Measurements from ENCODE around the gene RFFL. TPM values are rescaled to one million over a fixed set of nuclear protein-coding genes. Genes with fewer than 3 reads are reported as not detected.
A peak's percentile ranks its signal among the peaks of the same experiment; 100 is the strongest.
"Not testable (repeated sequence)": the region's sequence is repeated elsewhere in the genome, so short reads cannot be mapped to it uniquely, and the experiment has no call there.

RFFL gene
- total RNA-seq (2014; rRNA removed) (37.7 and 46.4 TPM in 2 replicates), Bru-seq, nascent RNA (percentile 75 among the genes with signal in this experiment), BruChase-seq, experiment 1, labeled RNA remaining after a 6-hour chase (percentile 93 among the genes with signal in this experiment), BruChase-seq, experiment 2, labeled RNA remaining after a 2-hour chase (percentile 86 among the genes with signal in this experiment)
- long read RNA-seq, full-length matches to known transcripts: 6 of 23 reads
- long read RNA-seq, partial matches to known transcripts: 6 of 23 reads
- long read RNA-seq, other reads (novel, unspliced or antisense): 11 of 23 reads

- peak; percentile 97 for ATAC-seq
- Histone ChIP-seq H3K27me3 (ENCODE audit: low read length) (no peaks in the 10 kb centered on the region), H3K36me3 (ENCODE audit: low read depth, low read length) (peaks cover 28% of the 10 kb centered on the region), H3K4me3 (ENCODE audit: low read length) (peak within 1 kb of the TSS; percentile 38; the same call in 1 of the 2 replicates), H3K9me2 (replicated peaks; ENCODE audit: low read length) (no peaks in the 10 kb centered on the region), H3K4me1 (ENCODE audit: insufficient read depth, low read length) (peaks cover 28% of the 10 kb centered on the region), H3K4me2 (ENCODE audit: low read length) (peak within 1 kb of the TSS; percentile 65), H2AFZ (ENCODE audit: low read length) (no peak within 1 kb of the TSS), H3K27ac (ENCODE audit: low read length) (peak within 1 kb of the TSS; percentile 100), H3F3A (ENCODE audit: low read length, unreplicated experiment) (peaks cover 8% of the 10 kb centered on the region), H3K79me2 (ENCODE audit: low read length) (peaks cover 83% of the 10 kb centered on the region), H3K9me3 (ENCODE audit: low read length) (no peaks in the 10 kb centered on the region), H4K20me1 (ENCODE audit: low read length) (no peaks in the 10 kb centered on the region), H3K9ac (ENCODE audit: low read length) (peak within 1 kb of the TSS; percentile 88)
- intact Hi-C loops (cut with micrococcal nuclease): loop anchor here (1.0 to 2.0 kb wide), 2 partner anchors 22 to 35 kb away; no protein-coding TSS in a partner anchor
- TSS peak; percentile 96 for BruUV-seq (replicated peaks)
- TF ChIP-seq EZH2phosphoT487 (IDR thresholded peaks at IDR 0.05; ENCODE audit: borderline replicate concordance, low read length): no peak
- 0 out of 2 replicates have a peak, but pooled peaks have one; percentile 17 for TF ChIP-seq CTCF (conservative IDR thresholded peaks at IDR 0.05; ENCODE audit: low read depth, low read length)
- peak; percentile 93 for DNase-seq
- ChIA-PET CTCF (interaction anchor here (0.6 to 1.2 kb wide), 4 partner anchors 19 to 56 kb away, joined by 3 to 7 read pairs (median 4); partner anchors contain the start of gene RAD51D), POLR2A (ENCODE audit: unreplicated experiment) (no interaction called here)
These were observed at the start of gene RFFL for GRCh38 chr17:35063514-35064223. Gene RFFL (minus strand): TSS chr17:35063707. CDS start chr17:35026553, 37,154 bp downstream.

- H3K4me1 ChIP-seq (ENCODE audit: insufficient read depth, low read length); H3K27ac ChIP-seq (ENCODE audit: low read length); H2AFZ ChIP-seq (ENCODE audit: low read length); H4K20me1 ChIP-seq (ENCODE audit: low read length); DNase-seq; H3F3A ChIP-seq (ENCODE audit: low read length, unreplicated experiment); H3K4me2 ChIP-seq (ENCODE audit: low read length); H3K9me2 ChIP-seq (replicated peaks; ENCODE audit: low read length); H3K27me3 ChIP-seq (ENCODE audit: low read length); H3K36me3 ChIP-seq (ENCODE audit: low read depth, low read length); CTCF ChIA-PET; ATAC-seq; BruUV-seq (replicated peaks); POLR2A ChIA-PET (ENCODE audit: unreplicated experiment); H3K9ac ChIP-seq (ENCODE audit: low read length); H3K4me3 ChIP-seq (ENCODE audit: low read length); H3K9me3 ChIP-seq (ENCODE audit: low read length); intact Hi-C loops (cut with micrococcal nuclease): not testable (repeated sequence)
- peaks cover 17% of the 10 kb centered on the region for H3K79me2 ChIP-seq (ENCODE audit: low read length)
These were observed 47.3 kb upstream of the RFFL start for GRCh38 chr17:35110791-35111190.

GRCh38 chr17:35104844-35105450, 41.4 kb upstream of the RFFL start:
- no peaks in the 10 kb centered on the region for H3K27me3 ChIP-seq (ENCODE audit: low read length)
- no peaks in the 10 kb centered on the region for H4K20me1 ChIP-seq (ENCODE audit: low read length)
- DNase-seq (no peak), ATAC-seq (no peak)
- no peak overlapping the region for H3K4me2 ChIP-seq (ENCODE audit: low read length)
- no peaks in the 10 kb centered on the region for H3K79me2 ChIP-seq (ENCODE audit: low read length)
- no peak for TF ChIP-seq EZH2 (IDR thresholded peaks at IDR 0.05; ENCODE audit: low read length, unreplicated experiment)
- no peak overlapping the region for H3K27ac ChIP-seq (ENCODE audit: low read length)
- H2AFZ ChIP-seq (ENCODE audit: low read length): no peak overlapping the region
- no peak overlapping the region for H3K9ac ChIP-seq (ENCODE audit: low read length)
- no peak overlapping the region for H3K4me3 ChIP-seq (ENCODE audit: low read length)
- H3K4me1 ChIP-seq (ENCODE audit: insufficient read depth, low read length): no peaks in the 10 kb centered on the region
- H3K9me2 ChIP-seq (replicated peaks; ENCODE audit: low read length): no peaks in the 10 kb centered on the region
- ChIA-PET POLR2A (ENCODE audit: unreplicated experiment) (no interaction called here), CTCF (no interaction called here)
- H3K36me3 ChIP-seq (ENCODE audit: low read depth, low read length): peaks cover 7% of the 10 kb centered on the region; the same call in 1 of the 2 replicates
- H3F3A ChIP-seq (ENCODE audit: low read length, unreplicated experiment): no peaks in the 10 kb centered on the region
- BruUV-seq (replicated peaks): no TSS peak
- no peaks in the 10 kb centered on the region for H3K9me3 ChIP-seq (ENCODE audit: low read length)
- intact Hi-C loops (cut with micrococcal nuclease): no loop called here

Measured in PC-3 (cell line).